ENCODE measurements around the gene GPR141.

GRCh38 chr7:37674531-37674930 is 9.0 kb upstream of the GPR141 start:
- no peak for TF ChIP-seq CTCF (conservative IDR thresholded peaks at IDR 0.05; ENCODE audit: low read length)
- TF ChIP-seq EZH2phosphoT487 (IDR thresholded peaks at IDR 0.05; ENCODE audit: borderline replicate concordance, low read depth, low read length) = no peak
